Urinary bladder (tissue), 4 donors: ENCODE measurements around the gene TPPP2. TPM values are rescaled to one million over a fixed set of nuclear protein-coding genes. Genes with fewer than 3 reads are reported as not detected.

Experiments used
- DNase-seq: peaks from one replicate; pipeline ENCODE4 v3.0.0-alpha.2; 2015; ENCODE audit errors: extremely low spot score
- H3K27ac ChIP-seq: one replicate; pipeline ENCODE4 v1.5.1; 2013; ENCODE audit warnings: low read depth, mild to moderate bottlenecking, moderate library complexity
- H3K36me3 ChIP-seq: one replicate; pipeline ENCODE4 v1.6.1; 2013; ENCODE audit warnings: mild to moderate bottlenecking, moderate library complexity; ENCODE audit not compliant: insufficient read depth
- H3K4me1 ChIP-seq: one replicate; pipeline ENCODE4 v1.6.1; 2013; ENCODE audit warnings: mild to moderate bottlenecking, moderate library complexity; ENCODE audit not compliant: insufficient read depth
- H3K4me3 ChIP-seq: one replicate; pipeline ENCODE4 v1.5.1; 2013; ENCODE audit warnings: low read depth, low read length
- WGBS: extraction: QIAGEN DNeasy Blood & Tissue Kit; methylation state at CpG from one replicate; pipeline ENCODE4 v1.1.7; 2013; 5-methylcytosine and 5-hydroxymethylcytosine counted together
- polyA plus RNA-seq: library from polyadenylated mRNA; stranded (reverse); fragments of 200-250 nt; gene quantifications from one replicate; pipeline ENCODE4 v1.2.3, GENCODE V29; 2013
- total RNA-seq: library from RNA; depleted of rRNA; stranded (reverse); fragments of >200 nt; gene quantifications from one replicate; pipeline ENCODE4 v1.2.3, GENCODE V29; 2014
- donor health status: healthy with polysubstance abuse.
- donor health status: healthy.

The TPPP2 gene
- total and polyA plus RNA-seq, 2 donors: not detected

- H3K4me1 ChIP-seq: no peaks in the 10 kb centered on the region
- no peak for DNase-seq
- WGBS: 85% methylated on average over 9 of the region's 9 CpGs
- no peak overlapping the region for H3K4me3 ChIP-seq
- H3K27ac ChIP-seq: no peak overlapping the region
- H3K36me3 ChIP-seq: peaks cover 3% of the 10 kb centered on the region
These were observed 45.9 kb downstream of the TPPP2 start for GRCh38 chr14:21075719-21076437.

- Histone ChIP-seq H3K4me3 (no peak overlapping the region), H3K27ac (no peak overlapping the region), H3K4me1 (no peaks in the 10 kb centered on the region), H3K36me3 (peaks cover 3% of the 10 kb centered on the region)
- DNase-seq: no peak
- WGBS: 86% methylated on average over 2 of the region's 2 CpGs
These were observed 47.7 kb downstream of the TPPP2 start for GRCh38 chr14:21077672-21078071.

- DNase-seq: no peak
- Histone ChIP-seq H3K4me3 (no peak overlapping the region), H3K36me3 (peaks cover 3% of the 10 kb centered on the region), H3K4me1 (no peaks in the 10 kb centered on the region), H3K27ac (no peak overlapping the region)
- 87% methylated on average over 5 of the region's 5 CpGs for WGBS
These were observed 48.3 kb downstream of the TPPP2 start for GRCh38 chr14:21078287-21078686.

- Histone ChIP-seq H3K4me1 (no peaks in the 10 kb centered on the region), H3K36me3 (peaks cover 3% of the 10 kb centered on the region), H3K27ac (no peak overlapping the region), H3K4me3 (no peak overlapping the region)
- DNase-seq: no peak
- 84% methylated on average over 10 of the region's 10 CpGs for WGBS
These were observed 48.7 kb downstream of the TPPP2 start for GRCh38 chr14:21078726-21079125.

- Histone ChIP-seq H3K27ac (no peak overlapping the region), H3K36me3 (peaks cover 1% of the 10 kb centered on the region), H3K4me1 (no peaks in the 10 kb centered on the region), H3K4me3 (no peak overlapping the region)
- no peak for DNase-seq
- 88% methylated on average over 30 of the region's 30 CpGs for WGBS
These were observed 51.6 kb downstream of the TPPP2 start for GRCh38 chr14:21081521-21082142.

Other genes with a start within 250 kb of the TPPP2 start
- 5.6 TPM for gene RNASE6, start 248.9 kb upstream of the TPPP2 start, total RNA-seq
- gene RNASE6, start 248.9 kb upstream of the TPPP2 start, polyA plus RNA-seq: 18.0 TPM
- 139 TPM for gene RNASE1, start 227.4 kb upstream of the TPPP2 start, total RNA-seq
- 323 TPM for gene RNASE1, start 227.4 kb upstream of the TPPP2 start, polyA plus RNA-seq
- gene RNASE3, start 138.8 kb upstream of the TPPP2 start, total RNA-seq: not detected
- not detected for gene RNASE3, start 138.8 kb upstream of the TPPP2 start, polyA plus RNA-seq
- gene RNASE2, start 74.7 kb upstream of the TPPP2 start, total RNA-seq: 1.3 TPM
- gene RNASE2, start 74.7 kb upstream of the TPPP2 start, polyA plus RNA-seq: 11.4 TPM
- gene METTL17, start 40.2 kb upstream of the TPPP2 start, total RNA-seq: 38.3 TPM
- 52.1 TPM for gene METTL17, start 40.2 kb upstream of the TPPP2 start, polyA plus RNA-seq
- gene SLC39A2, start 30.9 kb upstream of the TPPP2 start, total RNA-seq: 1.2 TPM
- gene SLC39A2, start 30.9 kb upstream of the TPPP2 start, polyA plus RNA-seq: 0.47 TPM
- 84.5 TPM for gene NDRG2, start 5.2 kb upstream of the TPPP2 start, total RNA-seq
- gene NDRG2, start 5.2 kb upstream of the TPPP2 start, polyA plus RNA-seq: 272 TPM
- gene RNASE13, start 4.6 kb downstream of the TPPP2 start, total RNA-seq: not detected
- gene RNASE13, start 4.6 kb downstream of the TPPP2 start, polyA plus RNA-seq: not detected
- not detected for gene RNASE7, start 12.1 kb downstream of the TPPP2 start, total RNA-seq
- 0.06 TPM for gene RNASE7, start 12.1 kb downstream of the TPPP2 start, polyA plus RNA-seq
- gene RNASE8, start 27.6 kb downstream of the TPPP2 start, total RNA-seq: not detected
- gene RNASE8, start 27.6 kb downstream of the TPPP2 start, polyA plus RNA-seq: not detected
- gene ARHGEF40, start 40.1 kb downstream of the TPPP2 start, total RNA-seq: 43.9 TPM
- 27.9 TPM for gene ARHGEF40, start 40.1 kb downstream of the TPPP2 start, polyA plus RNA-seq
- 9.8 TPM for gene ZNF219, start 68.4 kb downstream of the TPPP2 start, total RNA-seq
- gene ZNF219, start 68.4 kb downstream of the TPPP2 start, polyA plus RNA-seq: 67.1 TPM
- gene TMEM253, start 70.8 kb downstream of the TPPP2 start, total RNA-seq: 0.37 TPM
- 0.42 TPM for gene TMEM253, start 70.8 kb downstream of the TPPP2 start, polyA plus RNA-seq
- not detected for gene OR5AU1, start 125.8 kb downstream of the TPPP2 start, total RNA-seq
- not detected for gene OR5AU1, start 125.8 kb downstream of the TPPP2 start, polyA plus RNA-seq
- 504 TPM for gene HNRNPC, start 239.2 kb downstream of the TPPP2 start, total RNA-seq
- 476 TPM for gene HNRNPC, start 239.2 kb downstream of the TPPP2 start, polyA plus RNA-seq
- 0.48 TPM for gene RPGRIP1, start 249.9 kb downstream of the TPPP2 start, total RNA-seq
- 0.15 TPM for gene RPGRIP1, start 249.9 kb downstream of the TPPP2 start, polyA plus RNA-seq